Muscle of leg (tissue), 11 donors: Measurements from ENCODE around the gene CNKSR3. TPM values are rescaled to one million over a fixed set of nuclear protein-coding genes. Genes with fewer than 3 reads are reported as not detected.

Experiments
- DNase-seq: peaks from one replicate; pipeline ENCODE4 v3.0.0; 2013
- H3K27ac ChIP-seq: one replicate; pipeline ENCODE4 v1.5.1; 2013; ENCODE audit warnings: mild to moderate bottlenecking, low read length, control low read depth
- H3K27me3 ChIP-seq: one replicate; pipeline ENCODE4 v1.6.1; 2013; ENCODE audit warnings: low read length; ENCODE audit not compliant: control insufficient read depth, insufficient read depth
- H3K36me3 ChIP-seq: one replicate; pipeline ENCODE4 v1.6.1; 2013; ENCODE audit warnings: low read length; ENCODE audit not compliant: control insufficient read depth, insufficient read depth
- H3K4me1 ChIP-seq: one replicate; pipeline ENCODE4 v1.6.1; 2013; ENCODE audit warnings: low read length; ENCODE audit not compliant: control insufficient read depth, insufficient read depth
- H3K4me3 ChIP-seq: one replicate; pipeline ENCODE4 v1.5.1; 2013; ENCODE audit warnings: low read length, control low read depth
- H3K9me3 ChIP-seq: replicated peaks from 2 replicates; pipeline ENCODE4 v1.6.1; 2013; ENCODE audit warnings: low read depth, low read length; ENCODE audit not compliant: control insufficient read depth
- WGBS: methylation state at CpG from one replicate; pipeline ENCODE4 v1.1.5; 2013; ENCODE audit warnings: missing lambda C conversion rate; ENCODE audit not compliant: insufficient coverage; 5-methylcytosine and 5-hydroxymethylcytosine counted together
- polyA plus RNA-seq, 8 donors: library from polyadenylated mRNA; unstranded; fragments of 120-200 nt; gene quantifications; one replicate each; pipeline versions ENCODE4 v1.2.1 to v1.2.3, GENCODE V29; 2013; ENCODE audit warnings: inconsistent platforms in 1 of 8, low replicate concordance in 1 of 8; ENCODE audit not compliant: insufficient read length in 8 of 8, insufficient read depth in 1 of 8
- total RNA-seq: library from RNA; stranded (reverse); fragments of 120-200 nt; gene quantifications from one replicate; pipeline ENCODE4 v1.2.4, GENCODE V29; 2013

Gene CNKSR3
- total and polyA plus RNA-seq, 9 donors = 11.6 to 22.1 (median 14.7) TPM

DNA sequence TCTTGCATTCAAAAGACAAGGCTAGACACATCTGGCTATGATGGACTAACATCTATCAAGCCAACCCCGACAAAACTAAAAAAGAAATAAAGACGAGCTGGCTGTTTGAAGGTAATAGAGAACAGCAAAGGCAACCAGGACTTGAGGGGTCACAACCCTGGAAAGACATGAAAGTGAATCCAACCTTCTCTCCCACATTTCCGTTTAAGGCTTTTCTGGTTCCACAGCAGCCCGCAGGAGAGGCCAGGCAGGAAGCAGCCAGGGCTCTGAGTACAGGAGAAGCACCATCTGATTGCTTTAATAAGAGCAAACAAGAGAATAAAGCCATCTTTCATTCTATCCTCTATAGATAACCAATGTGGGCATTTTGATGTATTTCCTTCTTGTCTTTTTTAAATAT is 14.3 kb downstream of the CNKSR3 start:
- Histone ChIP-seq H3K27ac (no peak overlapping the region), H3K27me3 (no peaks in the 10 kb centered on the region), H3K9me3 (no peaks in the 10 kb centered on the region), H3K4me3 (no peak overlapping the region), H3K4me1 (peaks cover 11% of the 10 kb centered on the region), H3K36me3 (peaks cover 5% of the 10 kb centered on the region)
- no peak for DNase-seq
- no CpG with 5 or more reads among the region's 4 CpGs for WGBS

DNA sequence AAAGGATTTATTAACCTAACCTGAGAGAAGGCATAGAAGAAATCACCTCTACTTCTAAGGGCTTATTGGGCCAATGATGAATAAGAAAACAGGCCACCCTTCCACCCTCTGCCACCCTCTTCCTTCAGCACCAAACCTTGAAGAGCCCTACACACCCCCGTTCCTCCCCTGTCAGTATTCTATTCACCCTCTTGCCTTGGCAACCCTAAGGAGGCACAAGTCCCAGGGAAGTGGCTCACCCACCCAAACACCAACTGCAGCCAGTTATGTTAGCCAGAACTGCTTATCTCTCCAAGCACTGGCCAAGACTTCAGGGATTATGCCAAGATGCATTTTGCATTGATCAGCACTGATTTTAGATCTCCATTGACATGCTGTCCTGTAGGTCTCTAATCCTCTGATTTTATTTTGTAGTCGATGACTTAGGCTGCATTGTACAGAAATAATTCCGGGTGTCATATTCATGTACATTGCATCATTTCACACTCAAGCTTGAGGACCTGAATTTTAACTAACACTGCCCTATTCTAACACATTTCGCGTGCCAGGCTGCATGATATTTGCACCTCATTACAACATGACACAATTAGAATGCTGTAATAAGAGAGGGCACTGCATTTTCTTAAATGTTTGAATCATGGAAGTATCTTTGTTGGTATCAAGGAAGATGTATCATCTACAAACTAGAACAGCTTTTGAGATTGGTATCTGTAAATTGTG is 15.7 kb downstream of the CNKSR3 start:
- no peak overlapping the region for H3K27ac ChIP-seq
- 97% methylated on average over 3 of the region's 5 CpGs for WGBS
- H3K9me3 ChIP-seq = no peaks in the 10 kb centered on the region
- no peaks in the 10 kb centered on the region for H3K27me3 ChIP-seq
- no peak overlapping the region for H3K4me3 ChIP-seq
- H3K4me1 ChIP-seq = peaks cover 8% of the 10 kb centered on the region
- peaks cover 5% of the 10 kb centered on the region for H3K36me3 ChIP-seq
- DNase-seq = no peak

DNA sequence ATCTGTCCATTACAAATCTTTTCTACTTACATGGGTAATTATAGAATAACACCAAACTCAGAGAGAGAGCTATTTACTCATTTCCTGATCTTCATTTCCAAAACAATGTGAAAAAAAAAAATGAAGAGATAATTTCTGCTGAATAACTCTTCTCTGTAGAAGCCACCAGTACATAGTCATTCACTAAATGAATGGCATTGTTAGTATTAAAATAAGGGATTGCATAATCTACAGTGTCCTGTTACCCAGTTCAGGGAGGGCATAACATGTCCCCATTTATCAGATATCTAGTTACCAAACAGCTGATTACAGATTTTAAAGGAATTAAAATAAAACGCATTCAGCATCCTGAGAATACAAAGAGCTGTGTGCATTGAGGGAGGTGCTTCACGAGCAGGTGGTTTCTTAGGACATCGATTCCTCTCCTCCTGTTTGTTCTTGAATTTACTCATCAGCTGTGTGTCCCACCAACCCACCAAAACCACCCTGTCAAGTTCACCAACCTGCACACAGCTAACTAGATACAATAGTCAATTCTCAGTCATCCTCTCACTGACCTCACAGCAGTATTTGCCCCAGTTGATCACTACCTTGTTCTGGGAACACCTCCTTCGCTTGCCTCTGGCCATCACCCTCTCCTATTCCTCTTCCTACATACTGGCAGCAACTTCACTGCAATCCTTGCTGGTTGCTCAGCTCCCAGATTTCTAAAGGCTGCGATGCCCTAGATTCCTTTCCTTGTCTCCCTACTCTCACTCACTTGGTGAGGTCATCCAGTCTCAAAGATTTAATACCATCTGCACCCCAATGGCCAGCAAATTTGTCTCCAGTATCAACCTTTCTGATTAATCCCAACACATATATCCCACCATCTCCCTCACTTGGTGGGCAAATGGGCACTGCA is 18.7 kb downstream of the CNKSR3 start:
- no peaks in the 10 kb centered on the region for H3K4me1 ChIP-seq
- WGBS = 79% methylated on average over 3 of the region's 5 CpGs
- H3K27ac ChIP-seq = no peak overlapping the region
- no peaks in the 10 kb centered on the region for H3K9me3 ChIP-seq
- DNase-seq = no peak
- H3K36me3 ChIP-seq = peaks cover 2% of the 10 kb centered on the region
- H3K27me3 ChIP-seq = no peaks in the 10 kb centered on the region
- H3K4me3 ChIP-seq = no peak overlapping the region

DNA sequence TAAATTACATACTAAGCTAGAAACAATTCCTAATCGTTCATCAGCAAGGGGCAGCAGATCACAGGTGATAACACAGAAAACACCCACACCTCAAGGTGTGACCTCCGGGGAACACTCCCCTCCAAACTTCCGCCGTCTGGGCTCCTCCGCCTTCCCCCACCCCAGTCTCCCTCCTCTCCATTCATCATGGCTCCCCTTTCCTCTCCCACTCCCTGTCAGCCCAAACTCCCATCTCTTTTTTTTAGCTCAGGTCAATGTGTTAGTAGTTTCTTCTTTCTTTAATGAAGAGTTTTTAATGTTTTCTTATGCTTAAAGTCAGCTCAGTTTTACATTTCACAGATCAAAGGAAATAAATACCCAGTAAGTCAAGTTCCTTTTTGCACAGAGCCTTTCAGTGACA is 20.7 kb downstream of the CNKSR3 start:
- Histone ChIP-seq H3K4me1 (no peaks in the 10 kb centered on the region), H3K27ac (no peak overlapping the region), H3K36me3 (no peaks in the 10 kb centered on the region), H3K9me3 (no peaks in the 10 kb centered on the region), H3K27me3 (no peaks in the 10 kb centered on the region), H3K4me3 (no peak overlapping the region)
- no peak for DNase-seq
- 89% methylated on average over 2 of the region's 5 CpGs for WGBS

DNA sequence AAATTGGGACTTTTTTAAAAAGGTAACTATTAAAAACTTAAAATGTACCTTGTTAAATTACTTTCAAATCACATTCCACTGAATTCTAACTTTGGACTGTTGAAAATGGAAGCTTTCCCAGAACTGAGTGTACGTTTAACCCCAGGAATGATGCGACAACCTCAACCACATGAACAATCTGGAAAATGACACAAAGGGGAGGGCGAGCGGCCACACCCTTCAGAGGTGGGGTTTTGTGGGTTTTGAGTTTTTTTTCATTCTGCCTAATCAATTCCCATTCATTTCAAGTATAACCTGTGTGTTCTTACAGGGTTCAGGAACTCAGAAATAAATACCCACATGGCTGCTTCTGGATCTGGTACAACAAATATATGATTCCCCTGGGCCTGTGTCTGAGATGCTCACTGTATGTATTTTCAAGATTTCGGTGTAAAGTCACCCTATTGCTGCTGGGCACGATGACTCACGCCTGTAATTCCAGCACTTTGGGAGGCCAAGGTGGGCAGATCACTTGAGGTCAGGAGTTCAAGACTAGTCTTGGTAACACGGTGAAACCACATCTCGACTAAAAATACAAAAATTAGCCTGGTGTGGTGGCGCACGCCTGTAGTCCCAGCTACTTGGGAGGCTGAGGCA is 21.6 kb downstream of the CNKSR3 start:
- Histone ChIP-seq H3K4me3 (no peak overlapping the region), H3K36me3 (no peaks in the 10 kb centered on the region), H3K9me3 (no peaks in the 10 kb centered on the region), H3K27me3 (no peaks in the 10 kb centered on the region), H3K4me1 (no peaks in the 10 kb centered on the region), H3K27ac (no peak overlapping the region)
- 88% methylated on average over 5 of the region's 11 CpGs for WGBS
- no peak for DNase-seq

DNA sequence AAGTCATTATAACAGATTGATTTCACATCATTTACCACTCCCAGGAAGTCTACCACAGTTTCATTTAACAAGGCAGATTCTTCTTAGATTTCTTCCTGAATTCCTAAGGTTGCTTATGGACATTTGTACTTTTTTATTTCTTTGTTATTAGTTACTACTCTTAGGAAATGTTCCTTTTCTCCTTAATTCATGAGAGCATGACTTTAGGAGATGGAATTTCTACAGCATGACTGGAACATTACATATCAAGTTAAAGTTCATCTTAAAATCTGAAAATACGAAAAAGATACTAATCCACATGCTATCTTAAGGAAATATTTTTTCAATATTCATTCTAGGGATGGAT is 22.3 kb downstream of the CNKSR3 start:
- peaks cover 5% of the 10 kb centered on the region for H3K4me1 ChIP-seq
- no peak overlapping the region for H3K27ac ChIP-seq
- WGBS = no CpG with 5 or more reads among the region's 1 CpG
- no peaks in the 10 kb centered on the region for H3K9me3 ChIP-seq
- H3K36me3 ChIP-seq = no peaks in the 10 kb centered on the region
- H3K4me3 ChIP-seq = no peak overlapping the region
- DNase-seq = no peak
- H3K27me3 ChIP-seq = no peaks in the 10 kb centered on the region

DNA sequence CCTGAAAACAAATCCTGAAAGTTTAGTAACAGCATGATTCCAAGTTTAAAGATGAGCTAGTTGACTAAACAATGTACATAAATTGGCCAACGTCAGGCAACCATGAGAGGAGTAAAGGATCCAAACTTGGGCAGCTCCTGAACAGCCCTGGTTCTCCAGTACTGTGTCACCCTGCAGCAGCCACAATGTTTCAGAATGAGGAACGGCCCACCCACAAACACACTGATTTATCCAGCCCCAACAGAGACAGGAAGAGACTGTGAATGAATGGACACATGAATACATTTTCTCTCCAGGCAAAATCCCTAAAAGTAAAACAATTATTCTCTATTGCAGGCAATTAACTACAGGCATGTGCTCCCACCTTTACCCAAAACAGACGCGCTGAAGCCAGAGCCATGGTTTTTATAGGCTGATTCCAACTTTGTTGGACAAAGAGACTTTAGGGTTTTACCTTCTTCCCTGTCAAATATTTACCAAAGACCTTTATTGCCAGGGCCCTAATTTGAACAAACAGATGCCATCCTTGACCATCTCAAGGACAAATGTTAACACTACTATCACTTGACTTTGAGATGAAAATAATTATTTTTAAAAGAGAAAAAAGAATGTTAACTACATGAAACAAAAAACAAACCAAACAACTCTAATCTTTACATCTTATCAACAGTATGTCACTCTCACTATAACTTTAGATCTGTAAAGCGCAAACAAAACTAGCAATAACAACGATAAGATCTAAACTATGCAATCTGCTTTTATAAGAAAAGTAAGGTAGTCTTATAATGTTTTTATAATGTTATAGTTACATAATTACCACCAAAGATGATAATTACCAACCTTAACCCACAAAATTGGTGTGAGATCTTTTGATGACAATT is 22.9 kb downstream of the CNKSR3 start:
- no peaks in the 10 kb centered on the region for H3K27me3 ChIP-seq
- no peak overlapping the region for H3K27ac ChIP-seq
- DNase-seq = no peak
- no CpG with 5 or more reads among the region's 6 CpGs for WGBS
- no peak overlapping the region for H3K4me3 ChIP-seq
- H3K9me3 ChIP-seq = no peaks in the 10 kb centered on the region
- peaks cover 11% of the 10 kb centered on the region for H3K4me1 ChIP-seq
- no peaks in the 10 kb centered on the region for H3K36me3 ChIP-seq

DNA sequence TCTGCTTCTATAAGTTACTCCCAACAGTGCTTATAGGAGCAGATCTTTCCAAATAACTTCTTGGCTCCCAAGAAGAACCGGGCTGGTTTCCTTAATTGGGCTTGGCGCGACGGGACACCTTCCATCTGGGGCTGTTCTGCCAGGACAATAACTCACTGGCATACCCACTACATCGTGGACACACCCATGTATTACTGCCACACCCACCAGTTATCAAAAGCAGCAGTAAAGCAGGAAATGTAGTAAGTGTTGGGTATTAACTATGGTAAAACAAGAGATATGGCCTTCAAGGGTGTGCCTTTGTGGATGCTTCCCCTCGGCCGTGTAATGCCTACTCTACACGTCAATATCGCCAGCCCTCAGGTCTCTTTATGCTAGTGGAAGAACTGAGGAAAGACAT is 24.7 kb downstream of the CNKSR3 start:
- Histone ChIP-seq H3K36me3 (no peaks in the 10 kb centered on the region), H3K27ac (no peak overlapping the region), H3K4me1 (peaks cover 16% of the 10 kb centered on the region), H3K9me3 (no peaks in the 10 kb centered on the region), H3K4me3 (no peak overlapping the region), H3K27me3 (no peaks in the 10 kb centered on the region)
- no CpG with 5 or more reads among the region's 9 CpGs for WGBS
- DNase-seq = no peak

DNA sequence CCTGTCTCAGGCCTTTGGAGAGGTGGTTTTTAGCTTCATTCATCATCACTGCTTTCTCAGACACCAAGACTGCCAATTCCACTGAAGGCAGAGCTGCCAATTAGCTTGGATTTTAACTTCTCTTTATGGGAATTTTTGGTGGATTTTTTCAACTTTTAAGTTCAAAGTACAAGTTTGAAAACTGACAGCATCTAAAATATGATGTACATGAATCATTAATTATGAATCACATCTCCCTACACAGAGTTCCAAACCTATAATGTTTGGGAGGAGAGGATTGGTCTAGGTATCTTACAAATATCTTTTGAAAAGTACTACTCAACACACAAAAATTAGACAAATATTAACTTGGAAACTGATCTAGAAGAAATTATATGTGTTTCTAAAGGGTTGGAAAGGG is 25.5 kb downstream of the CNKSR3 start:
- no peak overlapping the region for H3K4me3 ChIP-seq
- H3K9me3 ChIP-seq = no peaks in the 10 kb centered on the region
- H3K27ac ChIP-seq = no peak overlapping the region
- no peaks in the 10 kb centered on the region for H3K27me3 ChIP-seq
- peaks cover 20% of the 10 kb centered on the region for H3K4me1 ChIP-seq
- peak; percentile 51 for DNase-seq
- H3K36me3 ChIP-seq = no peaks in the 10 kb centered on the region
